Measurements from ENCODE around the gene FLT3LG. TPM values are rescaled to one million over a fixed set of nuclear protein-coding genes. Genes with fewer than 3 reads are reported as not detected.

The FLT3LG gene
- total and polyA plus RNA-seq, 5 donors from 2014 or later = 103 to 250 (median 117) TPM

DNA sequence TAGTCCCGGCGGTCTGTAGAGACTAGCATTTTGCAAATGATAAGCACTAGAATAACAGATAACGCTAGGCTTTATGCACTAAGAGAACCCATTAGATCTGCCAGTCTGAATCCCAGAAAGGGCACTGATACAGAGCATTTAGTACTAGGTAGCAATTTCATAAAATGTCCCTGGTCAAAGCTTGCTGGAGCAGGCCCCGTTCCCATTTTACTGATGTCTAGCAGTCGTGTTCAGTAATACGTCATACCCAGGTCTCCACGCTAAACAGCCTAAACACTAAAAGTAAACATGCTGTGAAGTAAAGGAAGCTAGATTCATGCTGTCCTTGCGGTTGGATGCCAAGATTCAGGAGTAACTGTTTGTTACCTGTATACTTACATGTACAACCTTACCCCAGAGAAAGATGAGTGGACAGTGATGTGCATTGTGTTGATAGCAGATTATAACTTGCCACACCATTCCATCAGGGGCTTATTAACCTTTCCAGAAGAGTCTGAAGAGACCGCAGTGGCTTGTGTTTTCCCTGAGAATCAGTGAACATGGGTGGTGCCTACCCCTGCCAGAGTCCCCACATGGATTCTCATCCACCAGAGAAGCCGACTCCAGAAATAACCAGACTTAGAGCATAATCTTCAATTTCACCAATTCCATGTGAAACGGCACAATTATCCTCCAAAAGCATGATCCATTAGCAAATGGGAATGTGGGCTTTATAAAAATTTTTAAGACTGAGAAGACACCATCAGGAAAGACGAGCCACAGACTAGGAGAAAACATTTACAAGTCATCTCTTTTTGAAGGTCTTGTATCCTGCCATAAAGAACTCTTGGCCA is 18.8 kb downstream of the FLT3LG start:
- Histone ChIP-seq H3K27me3 (ENCODE audit: control insufficient read depth, insufficient read depth, low read length) (no peaks in the 10 kb centered on the region), H3K4me1 (ENCODE audit: control insufficient read depth, insufficient read depth, low read length, poor library complexity, severe bottlenecking) (peaks cover 49% of the 10 kb centered on the region), H3K27ac (ENCODE audit: insufficient read depth, low read length, poor library complexity, severe bottlenecking) (no peak overlapping the region), H3K36me3 (ENCODE audit: control insufficient read depth, insufficient read depth, low read length) (peaks cover 42% of the 10 kb centered on the region), H3K4me3 (ENCODE audit: low read depth, low read length) (no peak overlapping the region), H3K9me3 (ENCODE audit: control insufficient read depth in 2 of 2, low read length in 2 of 2) (no peaks in the 10 kb centered on the region)
- H3K27me3 Mint-ChIP-seq = peaks cover 5% of the 10 kb centered on the region
- DNase-seq = no peak
- H3K9me3 Mint-ChIP-seq = peaks cover 0 to 2% (median 0%) of the 10 kb centered on the region in 7 donors
- peaks cover 36% of the 10 kb centered on the region for H3K36me3 Mint-ChIP-seq
- peak overlapping the region; percentile 71 to 92 (median 80) for H3K27ac Mint-ChIP-seq
- peaks cover 6 to 79% (median 40%) of the 10 kb centered on the region in 4 donors for H3K4me1 Mint-ChIP-seq
- no peak for ATAC-seq (ENCODE audit: low read depth in 2 of 2)
- H3K4me3 Mint-ChIP-seq = peak overlapping the region; percentile 21 to 72 (median 63)

DNA sequence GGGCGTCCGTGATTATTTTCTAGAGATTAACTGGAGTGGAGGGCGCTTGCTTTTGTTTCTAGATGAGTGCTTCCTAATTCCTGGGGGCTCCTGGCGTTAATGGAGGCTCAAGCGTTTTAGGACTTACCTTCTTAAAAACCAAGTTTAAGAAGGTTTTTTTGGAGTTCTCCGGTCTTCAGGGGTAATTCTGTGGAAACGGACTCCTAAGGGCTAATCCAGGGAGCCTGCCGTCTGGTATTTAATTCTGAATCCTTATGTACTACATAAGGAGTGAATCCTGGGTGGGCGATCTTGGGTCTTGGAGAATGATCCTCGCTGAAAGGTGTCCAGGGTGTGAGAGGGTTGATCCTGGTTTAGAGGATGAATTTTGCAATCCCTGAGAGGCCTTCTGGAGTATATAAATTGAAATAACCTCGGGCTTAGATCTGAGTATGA is 22.6 kb downstream of the FLT3LG start:
- Mint-ChIP-seq H3K9me3 (no peaks in the 10 kb centered on the region), H3K27me3 (peaks cover 10% of the 10 kb centered on the region), H3K36me3 (peaks cover 34% of the 10 kb centered on the region), H3K27ac (peak overlapping the region; percentile 96 to 99 (median 99)), H3K4me3 (peak overlapping the region; percentile 91 to 100 (median 100)), H3K4me1 (peaks cover 10 to 65% (median 34%) of the 10 kb centered on the region in 4 donors)
- Histone ChIP-seq H3K4me1 (ENCODE audit: control insufficient read depth, insufficient read depth, low read length, poor library complexity, severe bottlenecking) (peaks cover 50% of the 10 kb centered on the region), H3K27me3 (ENCODE audit: control insufficient read depth, insufficient read depth, low read length) (no peaks in the 10 kb centered on the region), H3K4me3 (ENCODE audit: low read depth, low read length) (peak overlapping the region; percentile 97), H3K27ac (ENCODE audit: insufficient read depth, low read length, poor library complexity, severe bottlenecking) (peak overlapping the region; percentile 99), H3K36me3 (ENCODE audit: control insufficient read depth, insufficient read depth, low read length) (peaks cover 35% of the 10 kb centered on the region), H3K9me3 (ENCODE audit: control insufficient read depth in 2 of 2, low read length in 2 of 2) (no peaks in the 10 kb centered on the region)
- ATAC-seq (ENCODE audit: low read depth in 2 of 2) = no peak
- DNase-seq = no peak

DNA sequence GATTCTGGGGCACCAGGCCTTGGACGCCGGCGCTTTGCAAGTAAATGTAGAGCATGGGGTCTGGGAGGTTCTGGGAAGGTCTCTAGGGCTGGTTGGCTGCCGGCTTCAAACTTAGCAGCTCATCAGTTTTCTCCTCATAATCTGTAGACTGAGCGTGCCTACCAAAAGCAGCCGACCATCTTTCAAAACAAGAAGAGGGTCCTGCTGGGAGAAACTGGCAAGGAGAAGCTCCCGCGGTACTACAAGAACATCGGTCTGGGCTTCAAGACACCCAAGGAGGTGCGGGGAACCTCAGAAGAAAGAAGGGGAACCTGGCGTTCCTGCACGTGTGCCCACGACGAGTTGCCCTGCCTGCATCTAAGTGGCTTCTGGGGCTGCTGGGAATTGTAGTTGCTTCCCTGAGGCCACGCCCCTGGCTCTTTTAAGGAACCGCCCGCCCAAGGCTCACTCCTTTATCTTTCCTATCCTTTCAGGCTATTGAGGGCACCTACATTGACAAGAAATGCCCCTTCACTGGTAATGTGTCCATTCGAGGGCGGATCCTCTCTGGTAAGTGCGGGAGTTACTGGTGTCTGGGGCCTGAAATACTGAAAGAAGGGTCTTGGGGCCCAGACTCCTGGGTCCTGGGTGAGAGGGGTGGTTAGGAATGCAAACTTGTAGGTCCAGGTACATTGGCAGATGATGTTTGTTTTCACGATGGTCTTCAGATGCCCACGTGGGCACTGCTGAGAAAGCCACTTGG is 23.2 kb downstream of the FLT3LG start:
- DNase-seq (peak; percentile 72 to 92 (median 78)), ATAC-seq (ENCODE audit: low read depth in 2 of 2) (no peak)
- Mint-ChIP-seq H3K4me3 (peak overlapping the region; percentile 91 to 100 (median 100)), H3K27me3 (peaks cover 10% of the 10 kb centered on the region), H3K4me1 (peaks cover 10 to 65% (median 35%) of the 10 kb centered on the region in 4 donors), H3K27ac (peak overlapping the region; percentile 96 to 99 (median 99)), H3K9me3 (no peaks in the 10 kb centered on the region), H3K36me3 (peaks cover 27% of the 10 kb centered on the region)
- Histone ChIP-seq H3K27ac (ENCODE audit: insufficient read depth, low read length, poor library complexity, severe bottlenecking) (peak overlapping the region; percentile 99), H3K27me3 (ENCODE audit: control insufficient read depth, insufficient read depth, low read length) (no peaks in the 10 kb centered on the region), H3K36me3 (ENCODE audit: control insufficient read depth, insufficient read depth, low read length) (peaks cover 31% of the 10 kb centered on the region), H3K4me1 (ENCODE audit: control insufficient read depth, insufficient read depth, low read length, poor library complexity, severe bottlenecking) (peaks cover 56% of the 10 kb centered on the region), H3K4me3 (ENCODE audit: low read depth, low read length) (peak overlapping the region; percentile 97), H3K9me3 (ENCODE audit: control insufficient read depth in 2 of 2, low read length in 2 of 2) (no peaks in the 10 kb centered on the region)

DNA sequence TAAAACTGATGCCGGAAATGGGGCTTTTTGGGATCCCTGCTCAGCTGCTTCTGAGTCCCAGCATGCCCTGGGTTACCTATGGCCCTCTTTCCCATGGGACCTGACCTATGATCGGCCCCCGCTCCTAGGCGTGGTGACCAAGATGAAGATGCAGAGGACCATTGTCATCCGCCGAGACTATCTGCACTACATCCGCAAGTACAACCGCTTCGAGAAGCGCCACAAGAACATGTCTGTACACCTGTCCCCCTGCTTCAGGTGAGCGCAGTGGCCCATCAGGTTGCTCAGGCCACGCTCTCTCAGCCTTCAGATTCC is 23.7 kb downstream of the FLT3LG start:
- H3K36me3 Mint-ChIP-seq = peaks cover 22% of the 10 kb centered on the region

DNA sequence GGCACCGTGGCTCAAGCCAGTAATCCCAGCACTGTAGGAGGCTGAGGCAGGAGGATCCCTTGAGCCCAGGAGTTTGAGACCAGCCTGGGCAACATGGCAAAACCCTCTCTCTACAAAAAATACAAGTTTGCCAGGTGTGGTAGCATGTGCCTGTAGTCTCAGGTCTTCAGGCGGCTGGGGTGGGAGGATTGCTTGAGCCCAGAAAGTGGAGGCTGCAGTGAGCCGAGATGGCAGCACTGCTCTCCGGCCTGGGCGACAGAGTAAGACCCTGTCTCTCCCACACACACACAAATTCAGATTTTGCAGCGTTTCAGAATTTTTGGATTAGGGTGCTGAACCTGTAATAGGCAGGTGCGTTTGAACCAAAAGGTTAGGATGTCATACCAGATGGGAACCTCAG is 24.5 kb downstream of the FLT3LG start:
- Histone ChIP-seq H3K36me3 (ENCODE audit: control insufficient read depth, insufficient read depth, low read length) (peaks cover 22% of the 10 kb centered on the region), H3K27ac (ENCODE audit: insufficient read depth, low read length, poor library complexity, severe bottlenecking) (peak overlapping the region; percentile 99), H3K9me3 (ENCODE audit: control insufficient read depth in 2 of 2, low read length in 2 of 2) (no peaks in the 10 kb centered on the region), H3K27me3 (ENCODE audit: control insufficient read depth, insufficient read depth, low read length) (no peaks in the 10 kb centered on the region), H3K4me3 (ENCODE audit: low read depth, low read length) (peak overlapping the region; percentile 97), H3K4me1 (ENCODE audit: control insufficient read depth, insufficient read depth, low read length, poor library complexity, severe bottlenecking) (peaks cover 65% of the 10 kb centered on the region)
- peaks cover 18% of the 10 kb centered on the region for H3K36me3 Mint-ChIP-seq
- H3K27me3 Mint-ChIP-seq = peaks cover 10% of the 10 kb centered on the region
- peak overlapping the region; percentile 97 to 99 (median 99) for H3K27ac Mint-ChIP-seq
- ATAC-seq (ENCODE audit: low read depth in 2 of 2) = no peak
- H3K4me3 Mint-ChIP-seq = peak overlapping the region; percentile 91 to 100 (median 100)
- no peaks in the 10 kb centered on the region for H3K9me3 Mint-ChIP-seq
- peaks cover 10 to 65% (median 32%) of the 10 kb centered on the region in 4 donors for H3K4me1 Mint-ChIP-seq
- DNase-seq = no peak

More for the DNA sequence above, 23.7 kb downstream of the FLT3LG start:
- Histone ChIP-seq H3K27me3 (ENCODE audit: control insufficient read depth, insufficient read depth, low read length) (no peaks in the 10 kb centered on the region), H3K4me1 (ENCODE audit: control insufficient read depth, insufficient read depth, low read length, poor library complexity, severe bottlenecking) (peaks cover 61% of the 10 kb centered on the region), H3K27ac (ENCODE audit: insufficient read depth, low read length, poor library complexity, severe bottlenecking) (peak overlapping the region; percentile 99), H3K9me3 (ENCODE audit: control insufficient read depth in 2 of 2, low read length in 2 of 2) (no peaks in the 10 kb centered on the region), H3K4me3 (ENCODE audit: low read depth, low read length) (peak overlapping the region; percentile 97), H3K36me3 (ENCODE audit: control insufficient read depth, insufficient read depth, low read length) (peaks cover 27% of the 10 kb centered on the region)
- Mint-ChIP-seq H3K9me3 (no peaks in the 10 kb centered on the region), H3K4me1 (peaks cover 10 to 65% (median 33%) of the 10 kb centered on the region in 4 donors), H3K27ac (peak overlapping the region; percentile 31 to 99 (median 96)), H3K4me3 (peak overlapping the region; percentile 91 to 100 (median 100)), H3K27me3 (peaks cover 10% of the 10 kb centered on the region)
- no peak for DNase-seq
- ATAC-seq (ENCODE audit: low read depth in 2 of 2) = no peak

DNA sequence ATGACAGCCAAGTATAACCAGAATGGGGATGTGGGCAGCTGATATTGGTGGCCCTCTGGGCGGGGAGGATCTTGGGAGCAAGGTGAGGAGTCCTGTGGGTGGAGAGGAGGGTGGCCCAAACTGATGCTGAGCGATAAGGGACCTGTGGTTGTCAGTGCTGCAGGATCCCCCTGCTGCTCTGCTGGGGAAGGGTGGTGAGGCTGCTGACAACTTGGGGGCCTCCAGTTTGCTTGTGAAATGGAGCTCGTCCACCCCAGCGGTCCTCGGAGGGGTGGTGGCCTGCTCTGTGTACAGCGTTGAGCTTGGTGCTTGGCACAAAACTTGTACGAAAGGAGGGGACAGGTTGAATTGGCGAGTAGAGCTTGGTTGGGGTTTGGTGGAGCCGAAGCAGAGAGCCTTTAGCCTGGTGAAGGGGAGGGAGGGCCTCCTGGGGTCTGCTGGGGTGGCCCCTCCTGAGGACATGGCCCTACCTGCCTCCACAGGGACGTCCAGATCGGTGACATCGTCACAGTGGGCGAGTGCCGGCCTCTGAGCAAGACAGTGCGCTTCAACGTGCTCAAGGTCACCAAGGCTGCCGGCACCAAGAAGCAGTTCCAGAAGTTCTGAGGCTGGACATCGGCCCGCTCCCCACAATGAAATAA is 25.1 kb downstream of the FLT3LG start:
- no peaks in the 10 kb centered on the region for H3K27me3 ChIP-seq (ENCODE audit: control insufficient read depth, insufficient read depth, low read length)
- ATAC-seq (ENCODE audit: low read depth in 2 of 2) (no peak), DNase-seq (peak in 1 of 3 donors; percentile 49)
- Mint-ChIP-seq H3K27me3 (peaks cover 10% of the 10 kb centered on the region), H3K4me1 (peaks cover 10 to 65% (median 33%) of the 10 kb centered on the region in 4 donors), H3K4me3 (peak overlapping the region; percentile 91 to 100 (median 100)), H3K9me3 (no peaks in the 10 kb centered on the region), H3K27ac (peak overlapping the region; percentile 99 to 100 (median 99)), H3K36me3 (peaks cover 18% of the 10 kb centered on the region)
- peak overlapping the region; percentile 99 for H3K27ac ChIP-seq (ENCODE audit: insufficient read depth, low read length, poor library complexity, severe bottlenecking)
- H3K9me3 ChIP-seq (ENCODE audit: control insufficient read depth in 2 of 2, low read length in 2 of 2) = no peaks in the 10 kb centered on the region
- H3K4me3 ChIP-seq (ENCODE audit: low read depth, low read length) = peak overlapping the region; percentile 97
- peaks cover 67% of the 10 kb centered on the region for H3K4me1 ChIP-seq (ENCODE audit: control insufficient read depth, insufficient read depth, low read length, poor library complexity, severe bottlenecking)
- peaks cover 22% of the 10 kb centered on the region for H3K36me3 ChIP-seq (ENCODE audit: control insufficient read depth, insufficient read depth, low read length)

DNA sequence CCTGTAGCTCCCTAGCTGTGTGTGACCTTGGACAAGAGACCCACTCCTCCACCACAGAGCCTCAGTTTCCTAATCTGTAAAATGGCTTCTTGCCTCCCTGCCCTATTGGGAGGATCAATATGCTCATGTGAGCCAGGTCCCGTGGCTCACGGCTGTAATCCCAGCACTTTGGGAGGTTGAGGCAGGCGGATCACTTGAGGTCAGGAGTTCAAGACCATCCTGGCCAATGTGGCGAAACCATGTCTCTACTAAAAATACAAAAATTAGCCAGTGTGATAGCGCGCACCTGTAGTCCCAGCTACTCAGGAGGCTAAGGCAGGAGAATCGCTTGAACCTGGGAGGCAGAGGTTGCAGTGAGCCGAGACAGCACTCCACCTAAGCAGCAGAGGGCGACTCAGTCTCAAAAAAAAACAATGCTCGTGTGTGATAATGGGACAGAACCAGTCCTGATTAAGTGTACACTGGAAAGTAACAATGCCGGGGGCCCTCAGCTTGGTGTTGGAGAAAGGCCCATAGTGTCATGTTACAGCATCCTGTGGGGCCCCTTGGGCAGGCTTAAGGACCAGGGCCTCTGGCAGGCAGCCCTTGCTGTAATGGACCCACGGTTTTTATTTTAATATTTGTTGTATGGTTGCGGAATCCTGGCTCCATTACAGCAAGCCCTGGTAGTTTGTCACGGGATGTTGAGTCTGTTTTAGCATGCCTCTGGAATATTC is 29.0 kb downstream of the FLT3LG start:
- H3K4me3 Mint-ChIP-seq = peak overlapping the region; percentile 56 to 82 (median 68)
- Histone ChIP-seq H3K4me3 (ENCODE audit: low read depth, low read length) (no peak overlapping the region), H3K4me1 (ENCODE audit: control insufficient read depth, insufficient read depth, low read length, poor library complexity, severe bottlenecking) (peaks cover 56% of the 10 kb centered on the region), H3K9me3 (ENCODE audit: control insufficient read depth in 2 of 2, low read length in 2 of 2) (no peaks in the 10 kb centered on the region), H3K27ac (ENCODE audit: insufficient read depth, low read length, poor library complexity, severe bottlenecking) (peak overlapping the region; percentile 99), H3K36me3 (ENCODE audit: control insufficient read depth, insufficient read depth, low read length) (peaks cover 16% of the 10 kb centered on the region), H3K27me3 (ENCODE audit: control insufficient read depth, insufficient read depth, low read length) (no peaks in the 10 kb centered on the region)
- DNase-seq (peak; percentile 23 to 83 (median 76)), ATAC-seq (ENCODE audit: low read depth in 2 of 2) (no peak)
- H3K27ac Mint-ChIP-seq = peak overlapping the region; percentile 80 to 99 (median 99)
- H3K27me3 Mint-ChIP-seq = peaks cover 6% of the 10 kb centered on the region
- H3K9me3 Mint-ChIP-seq = no peaks in the 10 kb centered on the region
- H3K4me1 Mint-ChIP-seq = peaks cover 8 to 43% (median 28%) of the 10 kb centered on the region in 4 donors
- peaks cover 13% of the 10 kb centered on the region for H3K36me3 Mint-ChIP-seq

Measured in CD4-positive, CD25-positive, alpha-beta regulatory T cell (primary cell).